ENCODE data around the gene SLC18A3.

SLC18A3 gene

DNA sequence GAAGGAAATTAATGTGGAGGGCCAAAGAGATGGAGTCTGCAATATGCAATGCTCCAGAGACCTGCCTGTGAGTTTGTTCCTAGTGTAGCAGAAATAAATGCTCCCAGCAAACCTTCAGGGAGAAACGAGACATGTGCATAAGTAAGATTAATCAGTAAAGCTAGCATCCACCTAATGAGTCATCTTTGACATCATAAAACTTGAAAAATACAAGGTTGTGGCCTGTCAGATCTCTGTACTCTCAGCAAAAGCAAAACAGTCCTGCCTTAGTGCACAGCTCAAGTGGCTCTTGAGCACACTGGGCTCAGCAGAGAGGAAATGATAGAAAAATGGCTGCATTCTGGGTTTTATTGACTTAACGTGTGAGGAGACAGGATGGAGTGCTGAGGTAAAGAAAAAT, 38.7 kb upstream of the SLC18A3 start:
- DNase-seq (ENCODE audit: low read depth), result no peak
- TF ChIP-seq, protein P1, sequence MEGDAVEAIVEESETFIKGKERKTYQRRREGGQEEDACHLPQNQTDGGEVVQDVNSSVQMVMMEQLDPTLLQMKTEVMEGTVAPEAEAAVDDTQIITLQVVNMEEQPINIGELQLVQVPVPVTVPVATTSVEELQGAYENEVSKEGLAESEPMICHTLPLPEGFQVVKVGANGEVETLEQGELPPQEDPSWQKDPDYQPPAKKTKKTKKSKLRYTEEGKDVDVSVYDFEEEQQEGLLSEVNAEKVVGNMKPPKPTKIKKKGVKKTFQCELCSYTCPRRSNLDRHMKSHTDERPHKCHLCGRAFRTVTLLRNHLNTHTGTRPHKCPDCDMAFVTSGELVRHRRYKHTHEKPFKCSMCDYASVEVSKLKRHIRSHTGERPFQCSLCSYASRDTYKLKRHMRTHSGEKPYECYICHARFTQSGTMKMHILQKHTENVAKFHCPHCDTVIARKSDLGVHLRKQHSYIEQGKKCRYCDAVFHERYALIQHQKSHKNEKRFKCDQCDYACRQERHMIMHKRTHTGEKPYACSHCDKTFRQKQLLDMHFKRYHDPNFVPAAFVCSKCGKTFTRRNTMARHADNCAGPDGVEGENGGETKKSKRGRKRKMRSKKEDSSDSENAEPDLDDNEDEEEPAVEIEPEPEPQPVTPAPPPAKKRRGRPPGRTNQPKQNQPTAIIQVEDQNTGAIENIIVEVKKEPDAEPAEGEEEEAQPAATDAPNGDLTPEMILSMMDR (conservative IDR thresholded peaks at IDR 0.05; ENCODE audit: low read length), result no peak
- H3K4me3 ChIP-seq (ENCODE audit: low read length), result no peak overlapping the region

DNA sequence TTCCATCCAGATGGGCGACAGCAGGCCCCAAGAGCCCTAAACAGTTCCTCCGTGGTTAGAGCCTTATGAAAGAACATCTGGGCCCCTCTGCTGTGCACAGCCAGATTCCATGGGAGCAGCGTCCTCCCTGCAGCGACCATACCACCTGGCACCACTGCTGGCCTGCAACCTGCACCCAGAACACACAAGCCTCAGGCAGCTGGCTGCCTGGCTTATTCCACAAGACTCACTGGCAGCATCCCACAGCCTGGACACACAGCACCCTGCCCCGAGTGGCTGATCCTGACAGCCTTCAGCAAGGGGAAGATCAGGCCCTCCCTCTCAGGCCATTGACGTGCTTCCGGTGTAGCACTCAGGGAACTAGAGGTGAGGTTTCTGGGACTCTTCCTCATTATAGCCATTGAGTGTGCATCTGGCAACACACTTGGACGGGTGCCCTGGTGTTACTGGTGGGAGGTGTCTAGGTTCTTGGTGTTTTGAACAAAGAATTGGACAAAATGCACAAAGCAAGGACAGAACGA, 37.5 kb upstream of the SLC18A3 start:
- DNase-seq (ENCODE audit: low read depth), result no peak
- TF ChIP-seq, protein P1 (conservative IDR thresholded peaks at IDR 0.05; ENCODE audit: low read length), result no peak
- H3K4me3 ChIP-seq (ENCODE audit: low read length), result no peak overlapping the region

DNA sequence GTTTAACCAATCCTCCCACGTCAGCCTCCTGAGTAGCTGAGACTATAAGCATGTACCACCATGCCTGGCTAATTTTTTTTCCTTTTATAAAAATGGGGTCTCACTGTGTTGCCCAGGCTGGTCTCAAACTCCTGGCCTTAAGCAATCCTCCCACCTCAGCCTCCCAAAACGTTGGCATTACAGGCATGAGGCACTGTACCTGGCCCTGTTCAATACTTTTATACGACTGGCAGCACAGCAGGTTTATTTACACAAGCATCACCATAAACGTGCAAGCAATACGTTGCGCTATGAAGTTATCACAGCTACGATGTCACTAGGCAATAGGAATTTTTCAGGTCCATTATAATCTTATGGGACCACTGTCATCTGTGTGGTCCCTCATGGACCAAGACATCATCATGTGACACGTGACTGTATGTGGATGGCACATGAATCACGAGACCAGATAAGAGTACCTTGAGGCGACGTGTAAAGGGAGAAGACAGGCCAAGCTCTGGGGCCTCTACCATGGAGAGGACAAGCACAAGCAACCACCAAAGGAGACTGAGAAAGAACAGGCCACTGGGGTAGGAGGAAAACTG, 34.5 kb upstream of the SLC18A3 start:
- no peak for DNase-seq (ENCODE audit: low read depth)
- TF ChIP-seq, protein P1 (conservative IDR thresholded peaks at IDR 0.05; ENCODE audit: low read length), result no peak
- no peak overlapping the region for H3K4me3 ChIP-seq (ENCODE audit: low read length)

DNA sequence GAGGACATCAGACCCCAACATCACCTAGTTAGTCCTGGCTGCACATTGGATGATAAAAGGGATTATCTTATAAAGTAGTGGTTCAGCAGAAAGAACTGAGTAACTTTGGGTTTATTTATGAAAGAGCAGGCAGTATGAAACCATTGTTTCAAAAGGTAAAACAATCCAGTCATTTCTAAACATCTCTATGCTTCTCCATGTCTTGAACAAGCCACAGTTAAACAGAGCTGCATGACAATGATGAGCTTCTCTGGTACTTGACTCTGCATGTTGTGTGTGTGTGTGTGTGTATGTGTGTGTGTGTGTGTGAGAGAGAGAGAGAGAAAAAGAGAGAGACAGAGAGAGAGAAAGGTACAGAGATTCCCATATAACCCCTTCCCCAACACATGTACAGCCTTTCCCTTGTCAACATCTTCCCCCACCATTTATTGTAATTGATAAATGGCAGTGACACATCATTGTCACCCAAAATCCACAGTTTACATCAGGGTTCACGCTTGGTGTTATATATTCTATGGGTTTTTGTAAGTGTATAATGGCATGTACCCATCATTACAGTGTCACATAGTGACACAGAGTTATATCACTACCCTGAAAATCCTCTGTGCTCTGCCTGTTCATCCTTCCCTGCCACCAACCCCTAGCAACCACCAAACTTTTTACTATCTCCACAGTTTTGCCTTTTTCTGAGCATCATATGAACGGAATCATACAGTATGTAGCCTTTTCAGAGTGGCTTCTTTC, 32.8 kb upstream of the SLC18A3 start:
- no peak overlapping the region for H3K4me3 ChIP-seq (ENCODE audit: low read length)
- TF ChIP-seq, protein P1 (conservative IDR thresholded peaks at IDR 0.05; ENCODE audit: low read length), result no peak
- DNase-seq (ENCODE audit: low read depth), result no peak

DNA sequence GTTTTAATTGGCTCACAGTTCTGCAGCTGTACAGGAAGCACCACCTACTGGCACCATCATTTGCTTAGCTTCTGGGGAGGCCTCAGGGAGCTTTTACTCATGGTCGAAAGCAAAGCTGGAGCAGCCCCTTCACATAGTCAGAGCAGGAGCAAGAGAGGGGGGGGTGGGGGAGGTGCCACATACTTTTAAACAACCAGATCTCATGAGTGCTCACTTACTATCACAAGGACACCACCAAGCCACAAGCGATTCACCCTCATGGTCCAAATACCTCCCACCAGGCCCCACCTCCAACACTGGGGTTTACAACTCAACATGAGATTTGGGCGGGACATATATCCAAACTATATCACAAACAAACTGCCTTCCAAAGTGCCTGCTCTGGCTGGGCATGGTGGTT, 31.7 kb upstream of the SLC18A3 start:
- DNase-seq (ENCODE audit: low read depth), result no peak
- no peak overlapping the region for H3K4me3 ChIP-seq (ENCODE audit: low read length)
- TF ChIP-seq, protein P1 (conservative IDR thresholded peaks at IDR 0.05; ENCODE audit: low read length), result no peak

DNA sequence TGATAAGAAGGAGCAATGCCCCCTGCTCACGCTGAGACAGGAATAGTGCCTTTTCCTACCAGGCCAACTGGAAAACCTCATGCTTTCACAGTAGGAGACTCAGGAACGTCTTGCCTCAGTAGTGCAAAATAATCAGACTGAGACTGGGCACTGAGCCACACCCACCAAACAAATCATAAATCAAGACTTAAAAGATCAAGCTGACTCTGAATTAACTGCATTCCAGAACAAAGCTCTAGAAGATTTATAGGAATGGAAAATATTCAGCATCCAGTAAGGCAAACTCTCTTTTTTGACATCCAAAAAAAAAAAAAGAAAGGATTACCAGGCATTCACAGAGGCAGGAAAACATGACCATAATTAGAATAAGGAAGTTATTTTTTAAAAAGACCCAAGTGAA, 30.5 kb upstream of the SLC18A3 start:
- TF ChIP-seq, protein P1 (conservative IDR thresholded peaks at IDR 0.05; ENCODE audit: low read length), result no peak
- peak; percentile 50 for DNase-seq (ENCODE audit: low read depth)
- H3K4me3 ChIP-seq (ENCODE audit: low read length), result no peak overlapping the region

DNA sequence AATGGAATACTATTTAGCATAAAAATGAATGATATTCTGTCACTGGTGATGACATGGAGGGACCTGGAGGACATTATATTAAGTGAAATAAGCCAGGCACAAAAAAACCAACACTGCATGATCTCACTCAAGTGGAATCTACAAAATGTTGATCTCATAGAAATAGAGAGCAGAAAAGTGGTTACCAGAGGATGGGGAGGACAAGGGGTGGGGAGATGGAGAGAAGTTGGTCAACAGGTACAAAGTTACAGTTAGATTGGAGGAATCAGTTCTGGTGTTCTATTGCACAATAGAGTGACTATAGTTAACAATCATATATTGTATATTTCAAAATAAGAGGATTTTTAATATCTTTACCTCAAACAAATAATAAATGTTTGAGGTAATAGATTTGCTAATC, 24.7 kb upstream of the SLC18A3 start:
- TF ChIP-seq, protein P1 (conservative IDR thresholded peaks at IDR 0.05; ENCODE audit: low read length), result no peak
- DNase-seq (ENCODE audit: low read depth), result peak; percentile 29
- no peak overlapping the region for H3K4me3 ChIP-seq (ENCODE audit: low read length)

Data from AG10803 (cell line).